HG03520 (cell line): Measurements from ENCODE around the gene ENDOV.

Experiments
- ATAC-seq: cut with Tn5 transposase; IDR thresholded peaks from one replicate; pipeline ENCODE4 v1.9.1; 2021; ENCODE audit warnings: mild to moderate bottlenecking, moderate library complexity; ENCODE audit not compliant: unreplicated experiment

Gene ENDOV

GRCh38 chr17:80464486-80464885 is 49.5 kb downstream of the ENDOV start:
- ATAC-seq: no peak

GRCh38 chr17:80465327-80465974 is 50.5 kb downstream of the ENDOV start:
- no peak for ATAC-seq

- no peak for ATAC-seq
Observed at GRCh38 chr17:80466188-80466705, 51.3 kb downstream of the ENDOV start.

- no peak for ATAC-seq
Observed at GRCh38 chr17:80468242-80468641, 53.3 kb downstream of the ENDOV start.

GRCh38 chr17:80468781-80469493 is 54.0 kb downstream of the ENDOV start:
- ATAC-seq: no peak

- no peak for ATAC-seq
Observed at GRCh38 chr17:80469667-80470066, 54.7 kb downstream of the ENDOV start.

- ATAC-seq: no peak
Observed at GRCh38 chr17:80470603-80471002, 55.6 kb downstream of the ENDOV start.

- no peak for ATAC-seq
Observed at GRCh38 chr17:80471922-80472321, 57.0 kb downstream of the ENDOV start.

- ATAC-seq: no peak
Observed at GRCh38 chr17:80472996-80473395, 58.0 kb downstream of the ENDOV start.

GRCh38 chr17:80473701-80474100 is 58.7 kb downstream of the ENDOV start:
- no peak for ATAC-seq

- ATAC-seq: no peak
Observed at GRCh38 chr17:80474231-80474960, 59.4 kb downstream of the ENDOV start.

- ATAC-seq: no peak
Observed at GRCh38 chr17:80474961-80475909, 60.3 kb downstream of the ENDOV start.

- ATAC-seq: no peak
Observed at GRCh38 chr17:80475910-80476876, 61.2 kb downstream of the ENDOV start, which contains the start of gene NPTX1. Gene NPTX1, minus strand, starts transcription at chr17:80476607. Its CDS starts 161 bp downstream, at chr17:80476446.

- ATAC-seq: no peak
Observed at GRCh38 chr17:80476877-80477646, 62.1 kb downstream of the ENDOV start.

- ATAC-seq: no peak
Observed at GRCh38 chr17:80477647-80478478, 62.9 kb downstream of the ENDOV start.

GRCh38 chr17:80478487-80479245 is 63.7 kb downstream of the ENDOV start:
- no peak for ATAC-seq

GRCh38 chr17:80479246-80479566 is 64.2 kb downstream of the ENDOV start:
- no peak for ATAC-seq
